RWPE1 (cell line): ENCODE results near the gene DNMT3L.
"Not testable (repeated sequence)": the region's sequence is repeated elsewhere in the genome, so short reads cannot be mapped to it uniquely, and the experiment has no call there.

Source experiments
- CTCF ChIA-PET: fragments of 350-600 bp; sonication (Branson Sonifier 250); formaldehyde crosslinking; extraction: SDS; loops from one replicate; lab custom pipeline; 2021; lab: Yijun Ruan, JAX
- POLR2A ChIA-PET: fragments of 400-600 bp; formaldehyde crosslinking; extraction: SDS; loops from one replicate; lab custom pipeline; 2020; ENCODE audit warnings: antibody characterized with exemption; ENCODE audit not compliant: low non-redundant PET; lab: Yijun Ruan, JAX
- DNase-seq: peaks from one replicate; pipeline ENCODE4 v3.0.0; 2012; ENCODE audit warnings: low spot score
- H3K27ac ChIP-seq: fragments of 450-650 bp; 2 replicates; pipeline ENCODE4 v1.5.1; 2017
- CTCF ChIP-seq: fragments of 450-650 bp; conservative IDR thresholded peaks from 2 replicates; pipeline ENCODE4 v1.5.1; 2017; ENCODE audit warnings: low read depth, mild to moderate bottlenecking

DNMT3L gene

GRCh38 chr21:44303490-44303981 is 41.8 kb upstream of the DNMT3L start:
- CTCF ChIA-PET = interaction anchor here (0.6 kb wide), 1 partner anchor 19 kb away, joined by 4 read pairs; no protein-coding TSS in a partner anchor
- peak overlapping the region; percentile 85 for H3K27ac ChIP-seq
- no peak for TF ChIP-seq CTCF
- DNase-seq = no peak
- POLR2A ChIA-PET = no interaction called here

- TF ChIP-seq CTCF = peak; percentile 36
- CTCF ChIA-PET = interaction anchor here (0.5 to 1.0 kb wide), 4 partner anchors 13 to 36 kb away, joined by 3 to 4 read pairs (median 3); no protein-coding TSS in a partner anchor
- peak overlapping the region; percentile 85 for H3K27ac ChIP-seq
- POLR2A ChIA-PET = interaction anchor here (0.6 kb wide), 1 partner anchor 8 kb away, joined by 6 read pairs; no protein-coding TSS in a partner anchor
- not testable (repeated sequence) for DNase-seq
These were observed 41.1 kb upstream of the DNMT3L start for GRCh38 chr21:44302573-44303401.

- ChIA-PET CTCF (interaction anchor here (0.5 to 0.6 kb wide), 2 partner anchors 14 to 1677 kb away, joined by 3 read pairs; no protein-coding TSS in a partner anchor), POLR2A (no interaction called here)
- peak overlapping the region; percentile 85 for H3K27ac ChIP-seq
- TF ChIP-seq CTCF = no peak
- no peak for DNase-seq
These were observed 40.3 kb upstream of the DNMT3L start for GRCh38 chr21:44301961-44302406.

- TF ChIP-seq CTCF = no peak
- peak overlapping the region; percentile 85 for H3K27ac ChIP-seq
- DNase-seq = no peak
- ChIA-PET POLR2A (no interaction called here), CTCF (interaction anchor here (0.6 kb wide), 1 partner anchor 306 kb away, joined by 3 read pairs; no protein-coding TSS in a partner anchor)
These were observed 39.4 kb upstream of the DNMT3L start for GRCh38 chr21:44301141-44301540.

GRCh38 chr21:44300262-44300959 is 38.7 kb upstream of the DNMT3L start:
- H3K27ac ChIP-seq = peak overlapping the region; percentile 85
- POLR2A ChIA-PET = no interaction called here
- CTCF ChIA-PET = interaction anchor here (0.7 kb wide), 1 partner anchor 184 kb away, joined by 3 read pairs; no protein-coding TSS in a partner anchor
- peak; percentile 67 for DNase-seq
- TF ChIP-seq CTCF = no peak
